GM23338 (cell line): ENCODE data around the gene NCKAP5. TPM values are rescaled to one million over a fixed set of nuclear protein-coding genes. Genes with fewer than 3 reads are reported as not detected.
A peak's percentile ranks its signal among the peaks of the same experiment; 100 is the strongest.

Source experiments
- ATAC-seq: fragments of 200-7000 bp; cut with Tn5 transposase; 3 replicates; pipeline ENCODE4 v1.9.1; 2020
- DNase-seq: peaks from one replicate; pipeline ENCODE4 v3.0.0-alpha.2; 2015; ENCODE audit warnings: low spot score
- H2AFZ ChIP-seq: fragments of 200-600 bp; sonication (generic); 2 replicates; pipeline ENCODE4 v1.8.0; 2016; ENCODE audit warnings: antibody characterized with exemption, mild to moderate bottlenecking, moderate library complexity
- H3F3A ChIP-seq: fragments of 200-600 bp; sonication (generic); replicated peaks from 2 replicates; pipeline ENCODE4 v1.8.0; 2017; ENCODE audit warnings: antibody characterized with exemption, mixed run types, low read depth
- H3K27ac ChIP-seq: fragments of 200-600 bp; sonication (generic); 2 replicates; pipeline ENCODE4 v1.6.1; 2016; ENCODE audit warnings: low read depth
- H3K27me3 ChIP-seq: fragments of 200-600 bp; sonication (generic); 2 replicates; pipeline ENCODE4 v1.8.0; 2016; ENCODE audit warnings: mild to moderate bottlenecking, mixed run types, moderate library complexity; ENCODE audit not compliant: insufficient read depth
- H3K36me3 ChIP-seq: fragments of 200-600 bp; sonication (generic); 2 replicates; pipeline ENCODE4 v1.8.0; 2016; ENCODE audit warnings: mild to moderate bottlenecking; ENCODE audit not compliant: insufficient read depth
- H3K4me1 ChIP-seq: fragments of 200-600 bp; sonication (generic); 2 replicates; pipeline ENCODE4 v1.8.0; 2016; ENCODE audit warnings: mild to moderate bottlenecking, moderate library complexity; ENCODE audit not compliant: insufficient read depth
- H3K4me2 ChIP-seq: fragments of 200-600 bp; sonication (generic); 2 replicates; pipeline ENCODE4 v1.7.1; 2017; ENCODE audit warnings: mixed run types
- H3K4me3 ChIP-seq: fragments of 200-600 bp; sonication (generic); 2 replicates; pipeline ENCODE4 v1.6.1; 2016; ENCODE audit warnings: mixed run types
- H3K79me2 ChIP-seq: fragments of 200-600 bp; sonication (generic); replicated peaks from 2 replicates; pipeline ENCODE4 v1.8.0; 2017; ENCODE audit warnings: mild to moderate bottlenecking; ENCODE audit not compliant: insufficient read depth
- H3K9me2 ChIP-seq: fragments of 200-600 bp; sonication (generic); 2 replicates; pipeline ENCODE4 v1.8.0; 2017; ENCODE audit not compliant: insufficient read depth
- H4K20me1 ChIP-seq: fragments of 200-600 bp; sonication (generic); replicated peaks from 2 replicates; pipeline ENCODE4 v1.8.0; 2017; ENCODE audit warnings: mild to moderate bottlenecking; ENCODE audit not compliant: insufficient read depth
- H3K27ac Mint-ChIP-seq: 2 replicates; pipeline ENCODE4 v1.8.0; 2020; ENCODE audit warnings: inconsistent platforms, mild to moderate bottlenecking, moderate library complexity, mixed read lengths
- H3K27me3 Mint-ChIP-seq: 3 replicates; pipeline ENCODE4 v1.8.0; 2022; ENCODE audit warnings: low read depth, mild to moderate bottlenecking, moderate library complexity, mixed read lengths, inconsistent platforms; ENCODE audit not compliant: insufficient read depth, poor library complexity
- H3K36me3 Mint-ChIP-seq: 3 replicates; pipeline ENCODE4 v1.8.0; 2021; ENCODE audit warnings: low read depth, mild to moderate bottlenecking, inconsistent platforms, moderate library complexity, mixed read lengths
- H3K4me1 Mint-ChIP-seq: 3 replicates; pipeline ENCODE4 v1.8.0; 2020; ENCODE audit warnings: mild to moderate bottlenecking, inconsistent platforms, mixed read lengths
- H3K4me3 Mint-ChIP-seq: 3 replicates; pipeline ENCODE4 v1.8.0; 2021; ENCODE audit warnings: moderate library complexity, mild to moderate bottlenecking, inconsistent platforms, mixed read lengths
- H3K9me3 Mint-ChIP-seq: 3 replicates; pipeline ENCODE4 v1.8.0; 2020; ENCODE audit warnings: moderate library complexity, mild to moderate bottlenecking, inconsistent platforms, mixed read lengths
- EZH2 ChIP-seq: fragments of 200-600 bp; sonication (generic); IDR thresholded peaks from one replicate; pipeline ENCODE4 v1.8.0; 2017; ENCODE audit warnings: antibody characterized with exemption, mild to moderate bottlenecking, low read depth; ENCODE audit not compliant: unreplicated experiment
- polyA plus RNA-seq: library from polyadenylated mRNA; unstranded; fragments of >200 nt; fragmentation: Nextera tagmentation; extraction: Ambion mirVana; gene quantifications from 2 replicates; pipeline ENCODE4 v1.2.1, GENCODE V29; 2016
- total RNA-seq: library from RNA; depleted of rRNA; stranded (reverse); fragments of >200 nt; shearing (Covaris generic); gene quantifications from 2 replicates; pipeline ENCODE4 v1.2.3, GENCODE V29; 2014
- TF ChIP-seq, protein P1 (sequence below): fragments of 250-450 bp; sonication (Bioruptor Pico); IDR thresholded peaks from 2 replicates; pipeline ENCODE4 v1.5.0; 2020; ENCODE audit warnings: mild to moderate bottlenecking, moderate library complexity
- TF ChIP-seq, protein P2 (sequence below), 2 experiments: fragments of 200-600 bp in 1 of 2; sonication (generic) in 1 of 2; conservative IDR thresholded peaks; 2 replicates each; pipeline versions ENCODE4 v1.5.1 to v1.6.1; 2016 to 2017; ENCODE audit warnings: antibody characterized with exemption in 2 of 2, low read depth in 2 of 2, mild to moderate bottlenecking in 2 of 2, moderate library complexity in 1 of 2

The NCKAP5 gene
- total and polyA plus RNA-seq, 2 experiments from 2014 or later = 0.34 to 0.73 TPM

DNA sequence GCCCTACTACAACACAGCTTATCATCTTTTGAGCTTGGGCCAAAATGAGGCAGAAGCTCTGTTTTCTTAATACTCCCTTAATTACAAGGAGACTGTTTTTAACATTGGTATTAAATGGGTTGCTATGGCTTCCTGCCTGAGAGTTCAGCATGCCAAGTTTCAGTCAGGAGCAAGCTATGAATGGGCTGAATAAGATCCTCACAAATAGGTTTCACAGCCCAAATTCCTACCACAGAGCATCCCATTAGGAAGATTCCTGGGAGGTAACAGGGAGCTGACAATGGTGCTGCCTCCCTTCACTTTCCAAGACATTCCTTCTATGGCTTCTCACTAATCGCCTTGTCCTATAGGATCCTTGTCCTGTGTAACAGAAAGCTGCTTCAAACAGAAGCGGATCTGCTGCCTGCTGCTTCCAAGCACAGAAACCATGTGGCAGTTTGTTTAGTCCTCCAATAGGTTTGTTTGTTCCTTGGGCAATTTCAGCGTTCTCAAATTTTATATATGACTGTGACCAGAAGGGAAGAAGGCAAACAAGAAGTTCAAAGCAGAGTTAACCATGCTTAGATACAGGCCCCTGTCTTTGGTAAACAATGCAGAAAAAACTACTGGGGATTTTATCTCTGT, 70.9 kb downstream of the NCKAP5 start:
- Histone ChIP-seq H2AFZ (peak overlapping the region; percentile 5), H3K36me3 (no peaks in the 10 kb centered on the region), H4K20me1 (no peaks in the 10 kb centered on the region), H3K4me3 (no peak overlapping the region), H3K4me2 (no peak overlapping the region), H3K27ac (peak overlapping the region; percentile 75; the same call in 1 of the 2 replicates), H3K9me2 (no peaks in the 10 kb centered on the region), H3K79me2 (no peaks in the 10 kb centered on the region), H3F3A (no peaks in the 10 kb centered on the region), H3K4me1 (peaks cover 13% of the 10 kb centered on the region; the same call in 1 of the 2 replicates), H3K27me3 (no peaks in the 10 kb centered on the region)
- H3K27ac Mint-ChIP-seq = no peak overlapping the region
- H3K36me3 Mint-ChIP-seq = no peaks in the 10 kb centered on the region
- H3K9me3 Mint-ChIP-seq = no peaks in the 10 kb centered on the region
- H3K4me3 Mint-ChIP-seq = no peak overlapping the region
- no peaks in the 10 kb centered on the region for H3K27me3 Mint-ChIP-seq
- ATAC-seq (peak; percentile 97), DNase-seq (peak; percentile 70)
- H3K4me1 Mint-ChIP-seq = peaks cover 23% of the 10 kb centered on the region
- TF ChIP-seq EZH2 = no peak
- TF ChIP-seq, protein P1, sequence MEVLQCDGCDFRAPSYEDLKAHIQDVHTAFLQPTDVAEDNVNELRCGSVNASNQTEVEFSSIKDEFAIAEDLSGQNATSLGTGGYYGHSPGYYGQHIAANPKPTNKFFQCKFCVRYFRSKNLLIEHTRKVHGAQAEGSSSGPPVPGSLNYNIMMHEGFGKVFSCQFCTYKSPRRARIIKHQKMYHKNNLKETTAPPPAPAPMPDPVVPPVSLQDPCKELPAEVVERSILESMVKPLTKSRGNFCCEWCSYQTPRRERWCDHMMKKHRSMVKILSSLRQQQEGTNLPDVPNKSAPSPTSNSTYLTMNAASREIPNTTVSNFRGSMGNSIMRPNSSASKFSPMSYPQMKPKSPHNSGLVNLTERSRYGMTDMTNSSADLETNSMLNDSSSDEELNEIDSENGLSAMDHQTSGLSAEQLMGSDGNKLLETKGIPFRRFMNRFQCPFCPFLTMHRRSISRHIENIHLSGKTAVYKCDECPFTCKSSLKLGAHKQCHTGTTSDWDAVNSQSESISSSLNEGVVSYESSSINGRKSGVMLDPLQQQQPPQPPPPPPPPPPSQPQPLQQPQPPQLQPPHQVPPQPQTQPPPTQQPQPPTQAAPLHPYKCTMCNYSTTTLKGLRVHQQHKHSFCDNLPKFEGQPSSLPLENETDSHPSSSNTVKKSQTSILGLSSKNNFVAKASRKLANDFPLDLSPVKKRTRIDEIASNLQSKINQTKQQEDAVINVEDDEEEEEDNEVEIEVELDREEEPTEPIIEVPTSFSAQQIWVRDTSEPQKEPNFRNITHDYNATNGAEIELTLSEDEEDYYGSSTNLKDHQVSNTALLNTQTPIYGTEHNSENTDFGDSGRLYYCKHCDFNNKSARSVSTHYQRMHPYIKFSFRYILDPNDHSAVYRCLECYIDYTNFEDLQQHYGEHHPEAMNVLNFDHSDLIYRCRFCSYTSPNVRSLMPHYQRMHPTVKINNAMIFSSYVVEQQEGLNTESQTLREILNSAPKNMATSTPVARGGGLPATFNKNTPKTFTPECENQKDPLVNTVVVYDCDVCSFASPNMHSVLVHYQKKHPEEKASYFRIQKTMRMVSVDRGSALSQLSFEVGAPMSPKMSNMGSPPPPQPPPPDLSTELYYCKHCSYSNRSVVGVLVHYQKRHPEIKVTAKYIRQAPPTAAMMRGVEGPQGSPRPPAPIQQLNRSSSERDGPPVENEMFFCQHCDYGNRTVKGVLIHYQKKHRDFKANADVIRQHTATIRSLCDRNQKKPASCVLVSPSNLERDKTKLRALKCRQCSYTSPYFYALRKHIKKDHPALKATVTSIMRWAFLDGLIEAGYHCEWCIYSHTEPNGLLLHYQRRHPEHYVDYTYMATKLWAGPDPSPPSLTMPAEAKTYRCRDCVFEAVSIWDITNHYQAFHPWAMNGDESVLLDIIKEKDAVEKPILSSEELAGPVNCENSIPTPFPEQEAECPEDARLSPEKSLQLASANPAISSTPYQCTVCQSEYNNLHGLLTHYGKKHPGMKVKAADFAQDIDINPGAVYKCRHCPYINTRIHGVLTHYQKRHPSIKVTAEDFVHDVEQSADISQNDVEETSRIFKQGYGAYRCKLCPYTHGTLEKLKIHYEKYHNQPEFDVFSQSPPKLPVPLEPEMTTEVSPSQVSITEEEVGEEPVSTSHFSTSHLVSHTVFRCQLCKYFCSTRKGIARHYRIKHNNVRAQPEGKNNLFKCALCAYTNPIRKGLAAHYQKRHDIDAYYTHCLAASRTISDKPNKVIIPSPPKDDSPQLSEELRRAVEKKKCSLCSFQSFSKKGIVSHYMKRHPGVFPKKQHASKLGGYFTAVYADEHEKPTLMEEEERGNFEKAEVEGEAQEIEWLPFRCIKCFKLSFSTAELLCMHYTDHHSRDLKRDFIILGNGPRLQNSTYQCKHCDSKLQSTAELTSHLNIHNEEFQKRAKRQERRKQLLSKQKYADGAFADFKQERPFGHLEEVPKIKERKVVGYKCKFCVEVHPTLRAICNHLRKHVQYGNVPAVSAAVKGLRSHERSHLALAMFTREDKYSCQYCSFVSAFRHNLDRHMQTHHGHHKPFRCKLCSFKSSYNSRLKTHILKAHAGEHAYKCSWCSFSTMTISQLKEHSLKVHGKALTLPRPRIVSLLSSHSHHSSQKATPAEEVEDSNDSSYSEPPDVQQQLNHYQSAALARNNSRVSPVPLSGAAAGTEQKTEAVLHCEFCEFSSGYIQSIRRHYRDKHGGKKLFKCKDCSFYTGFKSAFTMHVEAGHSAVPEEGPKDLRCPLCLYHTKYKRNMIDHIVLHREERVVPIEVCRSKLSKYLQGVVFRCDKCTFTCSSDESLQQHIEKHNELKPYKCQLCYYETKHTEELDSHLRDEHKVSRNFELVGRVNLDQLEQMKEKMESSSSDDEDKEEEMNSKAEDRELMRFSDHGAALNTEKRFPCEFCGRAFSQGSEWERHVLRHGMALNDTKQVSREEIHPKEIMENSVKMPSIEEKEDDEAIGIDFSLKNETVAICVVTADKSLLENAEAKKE (CRISPR knock-in tag) = peak; percentile 66
- TF ChIP-seq, protein P2, sequence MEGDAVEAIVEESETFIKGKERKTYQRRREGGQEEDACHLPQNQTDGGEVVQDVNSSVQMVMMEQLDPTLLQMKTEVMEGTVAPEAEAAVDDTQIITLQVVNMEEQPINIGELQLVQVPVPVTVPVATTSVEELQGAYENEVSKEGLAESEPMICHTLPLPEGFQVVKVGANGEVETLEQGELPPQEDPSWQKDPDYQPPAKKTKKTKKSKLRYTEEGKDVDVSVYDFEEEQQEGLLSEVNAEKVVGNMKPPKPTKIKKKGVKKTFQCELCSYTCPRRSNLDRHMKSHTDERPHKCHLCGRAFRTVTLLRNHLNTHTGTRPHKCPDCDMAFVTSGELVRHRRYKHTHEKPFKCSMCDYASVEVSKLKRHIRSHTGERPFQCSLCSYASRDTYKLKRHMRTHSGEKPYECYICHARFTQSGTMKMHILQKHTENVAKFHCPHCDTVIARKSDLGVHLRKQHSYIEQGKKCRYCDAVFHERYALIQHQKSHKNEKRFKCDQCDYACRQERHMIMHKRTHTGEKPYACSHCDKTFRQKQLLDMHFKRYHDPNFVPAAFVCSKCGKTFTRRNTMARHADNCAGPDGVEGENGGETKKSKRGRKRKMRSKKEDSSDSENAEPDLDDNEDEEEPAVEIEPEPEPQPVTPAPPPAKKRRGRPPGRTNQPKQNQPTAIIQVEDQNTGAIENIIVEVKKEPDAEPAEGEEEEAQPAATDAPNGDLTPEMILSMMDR (conservative IDR thresholded peaks at IDR 0.05; ENCODE audit: low read depth in 2 of 2) = no peak
